Testis (tissue), 2 donors: ENCODE results near the gene BLCAP.

Experiments used
- POLR2A ChIP-seq: fragments of 450-650 bp; IDR thresholded peaks from one replicate; pipeline ENCODE4 v1.6.1; 2017; ENCODE audit warnings: antibody characterized with exemption, mild to moderate bottlenecking, moderate library complexity
- TF ChIP-seq, protein P1 (sequence below), 3 experiments: fragments of 450-650 bp in 2 of 3; fragments of 200-600 bp in 1 of 3; sonication (generic) in 1 of 3; IDR thresholded peaks; one replicate each; pipeline ENCODE4 v1.5.1; 2016 to 2019; ENCODE audit warnings: antibody characterized with exemption in 3 of 3, mild to moderate bottlenecking in 2 of 3, moderate library complexity in 1 of 3

DNA sequence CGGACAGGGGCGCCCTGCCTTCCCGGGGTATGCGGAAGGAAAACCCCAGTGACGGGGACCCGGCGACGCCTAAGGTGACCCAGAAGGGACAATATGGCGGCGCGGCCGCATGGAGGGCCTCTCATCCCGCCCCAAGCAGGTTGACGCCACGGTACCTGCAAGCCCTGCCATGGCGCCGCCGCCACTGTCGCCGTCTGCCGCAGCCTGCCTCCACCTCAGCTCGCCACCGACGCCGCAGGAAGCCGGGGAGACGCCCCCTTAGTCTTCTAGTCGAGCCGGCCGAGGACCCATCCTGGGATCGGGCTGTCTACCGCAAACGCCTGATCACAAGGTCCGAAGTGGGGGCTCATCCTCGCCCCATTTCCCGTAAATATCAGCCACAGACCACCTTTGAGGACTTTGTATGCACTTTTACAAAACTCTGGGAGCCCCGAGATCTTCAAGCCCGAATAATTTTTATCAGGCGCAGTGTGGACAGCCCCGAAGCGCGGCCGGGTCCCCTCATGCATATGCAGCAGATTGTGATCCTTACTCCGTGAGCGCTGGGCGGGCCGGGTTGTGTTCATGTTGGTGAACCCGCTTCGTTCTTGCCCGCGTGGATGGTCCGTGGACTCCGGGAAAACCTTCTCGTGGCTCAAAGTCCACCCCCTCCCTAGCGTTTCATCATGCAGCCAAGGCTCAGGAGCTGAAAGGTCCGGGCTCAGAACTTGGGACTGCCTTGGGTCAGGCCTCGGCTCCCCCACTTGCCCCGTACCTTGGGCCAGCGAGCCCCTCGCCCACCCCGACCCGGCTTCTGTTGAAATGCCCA, at the start of gene BLCAP:
- TF ChIP-seq, protein P1, sequence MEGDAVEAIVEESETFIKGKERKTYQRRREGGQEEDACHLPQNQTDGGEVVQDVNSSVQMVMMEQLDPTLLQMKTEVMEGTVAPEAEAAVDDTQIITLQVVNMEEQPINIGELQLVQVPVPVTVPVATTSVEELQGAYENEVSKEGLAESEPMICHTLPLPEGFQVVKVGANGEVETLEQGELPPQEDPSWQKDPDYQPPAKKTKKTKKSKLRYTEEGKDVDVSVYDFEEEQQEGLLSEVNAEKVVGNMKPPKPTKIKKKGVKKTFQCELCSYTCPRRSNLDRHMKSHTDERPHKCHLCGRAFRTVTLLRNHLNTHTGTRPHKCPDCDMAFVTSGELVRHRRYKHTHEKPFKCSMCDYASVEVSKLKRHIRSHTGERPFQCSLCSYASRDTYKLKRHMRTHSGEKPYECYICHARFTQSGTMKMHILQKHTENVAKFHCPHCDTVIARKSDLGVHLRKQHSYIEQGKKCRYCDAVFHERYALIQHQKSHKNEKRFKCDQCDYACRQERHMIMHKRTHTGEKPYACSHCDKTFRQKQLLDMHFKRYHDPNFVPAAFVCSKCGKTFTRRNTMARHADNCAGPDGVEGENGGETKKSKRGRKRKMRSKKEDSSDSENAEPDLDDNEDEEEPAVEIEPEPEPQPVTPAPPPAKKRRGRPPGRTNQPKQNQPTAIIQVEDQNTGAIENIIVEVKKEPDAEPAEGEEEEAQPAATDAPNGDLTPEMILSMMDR (IDR thresholded peaks at IDR 0.05): peak in 1 of 3 experiments; percentile 2
- no peak for TF ChIP-seq POLR2A
